Common myeloid progenitor, CD34-positive (primary cell): ENCODE results near the gene EMILIN2.
"Not testable (repeated sequence)": the region's sequence is repeated elsewhere in the genome, so short reads cannot be mapped to it uniquely, and the experiment has no call there.

Experiments used
- CTCF ChIA-PET: fragments of 350-600 bp; sonication (Branson Sonifier 250); formaldehyde crosslinking; loops from one replicate; lab custom pipeline; 2021; ENCODE audit warnings: antibody characterized with exemption; lab: Charles Lee
- POLR2A ChIA-PET: fragments of 350-600 bp; sonication (Branson Sonifier 250); formaldehyde crosslinking; loops from one replicate; lab custom pipeline; 2021; ENCODE audit warnings: antibody characterized with exemption; lab: Charles Lee
- DNase-seq, 3 donors: peaks; one replicate each; pipeline versions ENCODE4 v3.0.0 to v3.0.0-alpha.2; 2013
- H3K27ac ChIP-seq, 2 experiments: 1 replicate in 1 of 2; 2 replicates in 1 of 2; pipeline ENCODE4 v1.7.0; 2013; ENCODE audit warnings: inconsistent platforms in 2 of 2, low read length in 2 of 2, mild to moderate bottlenecking in 2 of 2, low read depth in 1 of 2, moderate library complexity in 1 of 2; ENCODE audit not compliant: severe bottlenecking in 2 of 2, insufficient read depth in 1 of 2, poor library complexity in 1 of 2
- H3K27me3 ChIP-seq, 5 experiments: replicated peaks in 2 of 5; 1 replicate in 3 of 5; 2 replicates in 2 of 5; pipeline versions ENCODE4 v1.6.1 to v1.7.0; 2013; ENCODE audit warnings: low read length in 4 of 5, mild to moderate bottlenecking in 2 of 5, moderate library complexity in 2 of 5, inconsistent platforms in 1 of 5; ENCODE audit not compliant: insufficient read depth in 5 of 5, control insufficient read depth in 4 of 5
- H3K36me3 ChIP-seq, 4 experiments: 1 replicate in 2 of 4; 2 replicates in 2 of 4; pipeline versions ENCODE4 v1.6.1 to v1.7.0; 2013; ENCODE audit warnings: low read length in 3 of 4, control low read depth in 1 of 4, mild to moderate bottlenecking in 1 of 4; ENCODE audit not compliant: control insufficient read depth in 4 of 4, insufficient read depth in 4 of 4
- H3K4me1 ChIP-seq, 4 experiments: 1 replicate in 3 of 4; 2 replicates in 1 of 4; pipeline versions ENCODE4 v1.6.1 to v1.7.1; 2013; ENCODE audit warnings: low read length in 3 of 4, mild to moderate bottlenecking in 3 of 4, control low read depth in 1 of 4, inconsistent platforms in 1 of 4, moderate library complexity in 1 of 4; ENCODE audit not compliant: control insufficient read depth in 4 of 4, insufficient read depth in 4 of 4; ENCODE audit errors: control extremely low read depth in 1 of 4
- H3K4me3 ChIP-seq, 7 experiments: 1 replicate in 4 of 7; 2 replicates in 3 of 7; pipeline versions ENCODE4 v1.5.1 to v1.7.0; 2013; ENCODE audit warnings: mild to moderate bottlenecking in 7 of 7, low read length in 6 of 7, moderate library complexity in 6 of 7, inconsistent platforms in 2 of 7, low read depth in 2 of 7, control low read depth in 1 of 7; ENCODE audit not compliant: insufficient read depth in 4 of 7, control insufficient read depth in 1 of 7; ENCODE audit errors: extremely low read depth in 1 of 7
- H3K9me3 ChIP-seq, 5 experiments: 1 replicate in 4 of 5; 2 replicates in 1 of 5; pipeline versions ENCODE4 v1.6.1 to v1.7.1; 2013; ENCODE audit warnings: low read length in 4 of 5, mild to moderate bottlenecking in 2 of 5, inconsistent platforms in 1 of 5, low read depth in 1 of 5, moderate library complexity in 1 of 5; ENCODE audit not compliant: control insufficient read depth in 4 of 5, insufficient read depth in 2 of 5; ENCODE audit errors: control extremely low read depth in 1 of 5
- WGBS: methylation state at CpG from one replicate; pipeline ENCODE4 v1.1.5; 2013; ENCODE audit not compliant: insufficient coverage; 5-methylcytosine and 5-hydroxymethylcytosine counted together

EMILIN2 gene

DNA sequence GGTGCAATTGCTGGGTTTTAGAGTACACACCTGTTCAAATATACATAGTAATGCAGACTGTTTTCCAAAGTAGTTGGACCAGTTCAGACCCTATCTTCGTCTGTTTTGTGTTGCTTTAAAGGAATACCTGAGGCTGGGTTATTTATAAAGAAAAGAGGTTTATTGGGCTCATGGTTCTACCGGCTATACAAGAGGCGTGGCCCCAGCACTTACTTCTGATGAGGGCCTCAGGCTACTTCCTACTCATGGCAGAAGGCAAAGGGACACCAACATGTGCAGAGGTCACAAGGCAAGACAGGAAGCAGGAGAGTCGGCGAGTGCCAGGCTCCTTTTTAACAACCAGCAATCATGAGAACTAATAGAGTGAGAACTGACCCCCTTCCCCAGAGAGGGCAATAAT is 21.9 kb upstream of the EMILIN2 start:
- WGBS: 98% methylated on average over 5 of the region's 5 CpGs
- ChIA-PET CTCF (no interaction called here), POLR2A (no interaction called here)
- Histone ChIP-seq H3K27me3 (no peaks in the 10 kb centered on the region), H3K4me1 (no peaks in the 10 kb centered on the region), H3K9me3 (no peaks in the 10 kb centered on the region), H3K36me3 (no peaks in the 10 kb centered on the region), H3K4me3 (no peak overlapping the region), H3K27ac (no peak overlapping the region)
- no peak for DNase-seq

- Histone ChIP-seq H3K4me1 (no peaks in the 10 kb centered on the region), H3K4me3 (no peak overlapping the region), H3K36me3 (no peaks in the 10 kb centered on the region), H3K27ac (no peak overlapping the region), H3K27me3 (no peaks in the 10 kb centered on the region), H3K9me3 (no peaks in the 10 kb centered on the region)
- ChIA-PET POLR2A (no interaction called here), CTCF (interaction anchor here (1.2 kb wide), 1 partner anchor 11 kb away, joined by 4 read pairs; no protein-coding TSS in a partner anchor)
- 100% methylated on average over 2 of the region's 3 CpGs for WGBS
- DNase-seq: no peak
These were observed 21.1 kb upstream of the EMILIN2 start for GRCh38 chr18:2825613-2826175.

- DNase-seq: no peak
- WGBS: 92% methylated on average over 10 of the region's 10 CpGs
- no peak overlapping the region for H3K27ac ChIP-seq
- no peaks in the 10 kb centered on the region for H3K27me3 ChIP-seq
- POLR2A ChIA-PET: no interaction called here
- H3K36me3 ChIP-seq: no peaks in the 10 kb centered on the region
- CTCF ChIA-PET: interaction anchor here (1.2 kb wide), 1 partner anchor 10 kb away, joined by 4 read pairs; no protein-coding TSS in a partner anchor
- no peak overlapping the region for H3K4me3 ChIP-seq
- H3K4me1 ChIP-seq: no peaks in the 10 kb centered on the region
- H3K9me3 ChIP-seq: no peaks in the 10 kb centered on the region
These were observed 20.2 kb upstream of the EMILIN2 start for GRCh38 chr18:2826581-2826980.

- no peak overlapping the region for H3K4me3 ChIP-seq
- ChIA-PET CTCF (no interaction called here), POLR2A (no interaction called here)
- WGBS: 100% methylated on average over 2 of the region's 5 CpGs
- no peaks in the 10 kb centered on the region for H3K36me3 ChIP-seq
- no peaks in the 10 kb centered on the region for H3K9me3 ChIP-seq
- H3K27me3 ChIP-seq: no peaks in the 10 kb centered on the region
- H3K4me1 ChIP-seq: no peaks in the 10 kb centered on the region
- H3K27ac ChIP-seq: no peak overlapping the region
- DNase-seq: no peak
These were observed 19.7 kb upstream of the EMILIN2 start for GRCh38 chr18:2827061-2827460.

DNA sequence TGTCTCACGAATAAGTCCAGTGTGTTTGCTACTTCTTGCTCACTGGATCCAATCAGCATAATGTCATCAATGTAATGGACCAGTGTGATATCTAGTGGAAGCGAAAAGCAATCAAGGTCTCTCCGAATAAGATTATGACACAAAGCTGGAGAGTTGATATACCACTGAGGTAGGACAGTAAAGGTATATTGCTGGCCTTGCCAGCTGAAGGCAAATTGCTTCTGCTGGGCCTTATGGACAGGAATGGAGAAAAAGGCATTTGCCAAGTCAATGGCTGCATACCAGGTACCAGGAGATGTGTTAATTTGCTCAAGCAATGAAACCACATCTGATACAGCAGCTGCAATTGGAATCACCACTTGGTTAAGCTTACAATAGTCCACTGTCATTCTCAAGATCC is 10.7 kb upstream of the EMILIN2 start:
- H3K27ac ChIP-seq, H3K36me3 ChIP-seq, H3K4me3 ChIP-seq, H3K4me1 ChIP-seq, DNase-seq, POLR2A ChIA-PET, H3K27me3 ChIP-seq, H3K9me3 ChIP-seq: not testable (repeated sequence)
- CTCF ChIA-PET: interaction anchor here (1.6 kb wide), 1 partner anchor 10 kb away, joined by 4 read pairs; no protein-coding TSS in a partner anchor
- 97% methylated on average over 3 of the region's 3 CpGs for WGBS

DNA sequence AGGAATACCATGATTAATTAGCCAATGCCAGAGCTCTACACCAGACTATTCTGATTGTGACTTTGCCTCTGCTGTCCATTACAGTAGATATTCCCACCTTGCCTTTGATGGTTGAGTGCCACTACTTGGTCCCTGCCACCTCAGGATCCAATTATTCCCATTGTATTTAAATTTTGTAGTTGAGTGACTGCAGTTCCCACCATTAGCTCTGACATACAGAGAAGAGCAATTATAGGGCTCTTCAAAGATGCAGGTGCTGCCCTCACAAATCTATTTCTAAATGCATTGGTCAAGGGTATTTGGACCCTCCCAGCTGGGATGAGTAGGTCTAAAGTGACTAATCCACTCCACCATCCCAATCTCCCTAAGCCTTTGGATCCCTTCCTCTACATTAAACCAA is 9.5 kb upstream of the EMILIN2 start:
- H3K4me3 ChIP-seq, H3K27ac ChIP-seq, H3K27me3 ChIP-seq, H3K4me1 ChIP-seq, H3K9me3 ChIP-seq, POLR2A ChIA-PET, H3K36me3 ChIP-seq, DNase-seq: not testable (repeated sequence)
- CTCF ChIA-PET: interaction anchor here (1.6 kb wide), 1 partner anchor 11 kb away, joined by 4 read pairs; no protein-coding TSS in a partner anchor

GRCh38 chr18:2839202-2839601 is 7.6 kb upstream of the EMILIN2 start:
- DNase-seq: no peak
- WGBS: 90% methylated on average over 8 of the region's 8 CpGs
- Histone ChIP-seq H3K4me3 (no peak overlapping the region), H3K4me1 (peaks cover 0 to 3% (median 0%) of the 10 kb centered on the region in 4 experiments), H3K36me3 (no peaks in the 10 kb centered on the region), H3K27me3 (peaks cover 0 to 2% (median 0%) of the 10 kb centered on the region in 5 experiments), H3K27ac (no peak overlapping the region), H3K9me3 (peaks cover 0 to 3% (median 0%) of the 10 kb centered on the region in 5 experiments)
- ChIA-PET CTCF (no interaction called here), POLR2A (no interaction called here)
